GM18505 (cell line): Measurements from ENCODE around the gene EN1.

ENCODE experiments used
- ATAC-seq: cut with Tn5 transposase; IDR thresholded peaks from one replicate; pipeline ENCODE4 v1.9.1; 2021; ENCODE audit not compliant: unreplicated experiment
- POLR2A ChIP-seq: IDR thresholded peaks from 4 replicates; pipeline ENCODE4 v1.6.1; 2011; ENCODE audit warnings: borderline replicate concordance; ENCODE audit not compliant: insufficient read depth, insufficient read length; ENCODE audit errors: extremely low read depth

The EN1 gene

DNA sequence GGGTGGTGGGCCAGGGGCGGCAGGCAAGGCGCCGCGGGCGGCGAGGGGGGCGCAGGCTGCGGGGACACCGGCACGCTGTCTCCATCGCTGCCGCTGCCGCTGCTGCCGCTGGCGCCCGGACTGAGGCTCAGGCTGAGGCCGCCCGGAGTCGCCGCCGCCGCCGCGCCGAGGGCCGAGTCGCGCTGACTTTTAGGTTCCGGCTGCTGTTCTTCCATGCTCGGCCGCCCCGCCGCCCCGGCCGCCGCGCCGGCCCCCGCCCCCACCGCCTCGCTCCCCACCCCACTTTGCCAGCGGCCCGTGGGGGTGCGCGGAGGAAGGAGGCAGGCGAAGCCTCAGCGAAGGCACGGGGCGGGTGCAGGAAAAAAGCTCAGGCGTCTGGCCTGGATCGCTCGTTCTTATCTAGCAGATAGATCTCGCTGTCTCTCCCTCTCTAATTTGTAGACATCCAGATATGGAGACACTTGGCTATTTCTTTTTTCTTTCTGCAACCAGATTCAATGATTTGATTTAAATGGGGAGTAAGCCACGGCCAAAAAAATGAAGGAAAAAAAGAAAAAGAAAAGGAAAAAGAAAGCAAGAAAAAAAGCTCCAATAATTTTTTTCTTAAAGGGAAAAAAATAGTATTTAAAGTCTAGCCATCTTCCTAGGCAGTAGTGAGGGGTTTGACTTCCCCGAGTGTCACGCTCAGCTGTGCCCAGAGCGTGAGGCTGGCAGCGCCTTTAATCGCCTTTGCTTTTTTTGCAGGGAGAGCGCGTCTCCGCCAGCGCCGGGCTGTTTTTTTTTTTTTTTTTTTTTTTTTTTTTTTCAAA is at the start of gene EN1:
TSS of gene EN1 (minus strand) at position 696 of the 809 bp plus-strand sequence. CDS start at position 215, 481 bp downstream.
- TF ChIP-seq POLR2A: no peak
- no peak for ATAC-seq

DNA sequence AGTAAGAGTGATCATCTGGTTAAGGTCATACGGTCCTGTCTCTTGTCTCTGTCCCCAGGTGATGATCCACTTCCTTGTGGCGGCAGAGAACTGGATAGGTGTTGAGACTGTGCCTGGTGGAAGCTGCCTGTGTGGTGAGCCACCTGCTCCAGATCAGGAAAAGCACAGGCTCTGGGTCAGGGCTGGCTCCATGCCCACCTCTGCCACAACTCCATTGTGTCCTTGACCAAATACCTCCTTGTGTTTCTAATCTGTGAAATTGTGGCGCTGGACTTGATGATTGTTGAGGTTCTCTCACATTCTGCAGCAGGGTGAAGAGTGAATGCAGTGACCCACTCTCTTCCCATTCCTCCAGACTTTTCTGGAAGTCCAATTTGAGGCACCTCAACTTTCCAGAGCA is 45.7 kb upstream of the EN1 start:
- TF ChIP-seq POLR2A: no peak
- ATAC-seq: no peak

- no peak for ATAC-seq
- TF ChIP-seq POLR2A: no peak
These were observed 42.5 kb upstream of the EN1 start for GRCh38 chr2:118889995-118890394.

DNA sequence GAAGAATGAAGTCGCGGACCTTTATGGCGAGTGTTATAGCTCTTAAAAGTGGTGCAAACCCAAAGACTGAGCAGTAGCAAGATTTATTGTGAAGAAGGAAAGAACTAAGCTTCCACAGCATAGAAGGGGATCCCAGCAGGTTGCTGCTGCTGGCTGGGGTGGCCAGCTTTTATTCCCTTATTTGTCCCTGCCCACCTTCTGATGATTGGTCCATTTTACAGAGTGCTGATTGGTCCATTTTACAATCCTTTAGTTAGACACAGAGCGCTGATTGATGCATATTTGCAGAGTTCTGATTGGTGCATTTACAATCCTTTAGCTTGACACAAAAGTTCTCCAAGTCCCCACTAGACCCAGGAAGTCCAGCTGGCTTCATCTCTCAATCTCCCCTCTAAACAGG is 36.3 kb upstream of the EN1 start:
- no peak for TF ChIP-seq POLR2A

DNA sequence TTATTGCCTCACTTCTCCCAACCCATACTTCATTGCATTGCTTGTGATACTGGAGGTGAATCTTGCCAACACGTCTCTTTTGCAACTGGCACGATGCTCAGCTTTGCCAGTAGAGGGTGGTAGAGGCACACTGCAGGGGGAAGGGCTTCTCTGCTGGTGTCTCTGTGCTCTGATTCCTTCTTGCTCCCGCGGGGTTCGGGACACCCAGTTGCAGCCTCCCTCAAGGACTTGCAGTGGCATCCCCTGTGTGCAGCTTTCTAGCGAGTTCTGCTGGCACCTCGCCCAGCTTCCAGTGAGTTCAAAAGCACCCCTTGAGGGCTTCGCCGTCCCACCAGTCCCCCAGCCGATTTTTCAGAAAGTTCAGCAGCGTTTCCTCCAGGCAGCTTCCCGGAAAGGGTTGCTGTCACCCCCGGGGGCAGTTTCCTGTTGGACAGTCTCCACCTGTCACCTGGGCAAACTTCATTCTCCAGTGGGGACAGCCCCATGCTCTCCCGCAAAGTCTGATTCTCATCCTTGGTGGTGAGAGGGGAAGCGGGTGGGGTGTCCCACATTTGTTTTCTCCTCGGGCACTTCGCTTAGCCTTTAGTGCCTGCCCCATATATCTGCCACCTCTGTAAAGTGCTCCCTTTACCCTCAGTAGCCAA is 35.4 kb upstream of the EN1 start:
- TF ChIP-seq POLR2A: no peak
- ATAC-seq: peak; percentile 82

More for the DNA sequence above, 36.3 kb upstream of the EN1 start:
- no peak for ATAC-seq

- peak; percentile 82 for ATAC-seq
- no peak for TF ChIP-seq POLR2A
These were observed 34.2 kb upstream of the EN1 start for GRCh38 chr2:118881490-118882129.

DNA sequence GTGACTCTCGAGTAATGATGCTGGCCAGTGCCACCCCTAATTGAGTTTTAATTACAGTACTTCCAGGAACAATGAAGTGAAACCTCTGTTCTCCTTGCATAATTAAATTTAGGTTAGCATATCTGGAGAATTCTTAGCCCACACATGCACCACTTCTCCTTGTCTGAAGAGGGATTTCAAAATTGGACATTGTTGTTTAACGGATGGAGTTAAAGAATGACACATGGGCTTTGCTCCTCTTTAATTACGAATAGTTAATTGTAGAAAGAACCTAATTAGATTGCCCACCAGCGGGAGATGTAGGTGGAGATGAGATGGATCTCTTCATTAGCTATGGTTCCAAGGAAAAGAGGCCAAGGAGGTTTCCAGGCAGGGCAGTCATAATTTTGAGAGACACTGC is 33.1 kb upstream of the EN1 start:
- ATAC-seq: no peak
- no peak for TF ChIP-seq POLR2A

DNA sequence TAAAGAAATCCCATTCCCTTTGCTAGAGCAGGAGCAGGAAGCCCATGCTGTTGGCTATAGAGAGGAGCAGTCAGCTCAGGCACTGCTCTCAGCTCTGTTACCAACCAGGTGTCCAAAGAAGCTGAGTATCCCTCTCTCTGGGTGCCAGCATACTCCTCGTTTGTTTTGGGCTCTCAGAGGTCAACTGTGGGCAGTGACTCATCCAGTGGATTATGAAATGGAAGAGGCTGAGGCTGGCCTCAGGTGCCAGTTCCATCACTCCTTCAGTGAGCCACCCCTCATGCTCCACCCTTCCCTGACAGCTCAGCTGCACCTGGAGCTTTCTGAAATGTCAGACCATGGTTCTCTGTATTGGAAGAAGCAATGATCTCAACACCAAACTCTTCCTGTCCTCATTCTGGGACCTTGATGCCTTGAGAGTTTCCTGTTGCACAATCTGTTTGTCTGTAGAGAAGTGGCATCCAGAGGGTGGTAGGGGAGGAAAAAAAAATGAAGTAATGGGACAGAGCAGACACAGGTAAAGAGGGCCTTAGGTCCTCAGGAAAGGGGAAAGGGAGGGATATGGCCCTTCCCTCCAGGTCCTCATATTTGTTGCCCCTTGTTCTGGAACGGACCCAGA is 31.2 kb upstream of the EN1 start:
- no peak for ATAC-seq
- TF ChIP-seq POLR2A: no peak

DNA sequence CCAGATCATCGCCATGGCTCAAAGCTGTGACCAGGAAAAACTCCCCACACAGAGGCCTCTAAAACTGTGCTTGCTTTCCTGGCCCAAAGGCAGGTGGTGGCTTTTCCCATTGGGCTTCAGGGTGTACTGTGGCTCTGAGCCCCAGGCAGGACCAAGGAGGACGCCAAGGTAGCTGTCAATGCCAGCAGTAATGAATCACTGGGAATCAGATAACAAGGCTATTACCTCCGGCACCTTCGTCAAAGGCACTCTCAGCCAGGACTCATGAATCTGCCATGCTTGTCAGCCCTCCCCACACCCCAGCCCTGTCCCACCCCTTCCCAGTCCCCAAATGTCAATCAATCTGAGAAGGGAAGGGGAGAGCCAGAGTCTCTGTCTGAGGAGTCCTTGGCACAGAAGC is 27.9 kb upstream of the EN1 start:
- no peak for ATAC-seq
- no peak for TF ChIP-seq POLR2A

DNA sequence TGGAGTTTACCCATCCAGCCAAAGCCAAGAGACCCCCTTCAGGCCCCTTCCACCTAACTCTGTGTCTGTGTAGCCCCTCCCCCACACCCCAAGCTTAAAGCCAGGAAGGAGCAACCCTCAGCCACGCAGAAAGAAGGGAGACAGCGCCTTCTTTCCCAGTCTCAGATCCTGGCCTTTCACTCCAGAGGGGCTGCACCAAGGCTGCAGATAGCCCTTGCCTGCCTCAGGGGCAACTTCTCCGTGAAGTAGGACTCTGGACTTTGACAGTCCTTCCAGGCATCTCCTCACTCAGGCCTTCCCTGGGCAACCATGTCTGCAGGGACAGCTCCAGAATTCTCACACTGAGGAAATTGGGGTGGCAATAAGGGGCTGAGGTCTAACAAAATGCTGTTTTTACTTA is 26.9 kb upstream of the EN1 start:
- no peak for ATAC-seq
- no peak for TF ChIP-seq POLR2A

GRCh38 chr2:118865106-118865505 is 17.7 kb upstream of the EN1 start:
- TF ChIP-seq POLR2A: no peak
- ATAC-seq: peak; percentile 91

DNA sequence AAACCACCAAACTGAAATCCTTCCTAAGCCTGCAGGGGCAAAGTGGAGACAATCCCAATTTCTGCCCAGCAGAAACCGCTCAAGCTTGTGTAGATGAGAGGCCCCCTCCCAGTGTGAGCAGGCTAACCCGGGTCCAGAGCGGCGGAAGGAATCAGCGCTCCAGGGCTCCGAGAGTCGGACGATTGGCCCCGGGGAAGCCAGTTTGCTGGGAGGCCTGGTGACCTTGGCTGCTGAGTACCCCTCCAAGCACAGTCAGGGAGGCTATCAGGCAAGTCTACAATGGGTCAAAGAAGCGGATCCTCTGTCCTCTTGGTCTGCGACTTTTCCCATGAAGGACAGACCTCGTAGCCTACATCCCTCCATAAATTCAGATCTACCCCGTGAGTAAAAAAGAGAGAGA is 16.8 kb upstream of the EN1 start:
- no peak for ATAC-seq

DNA sequence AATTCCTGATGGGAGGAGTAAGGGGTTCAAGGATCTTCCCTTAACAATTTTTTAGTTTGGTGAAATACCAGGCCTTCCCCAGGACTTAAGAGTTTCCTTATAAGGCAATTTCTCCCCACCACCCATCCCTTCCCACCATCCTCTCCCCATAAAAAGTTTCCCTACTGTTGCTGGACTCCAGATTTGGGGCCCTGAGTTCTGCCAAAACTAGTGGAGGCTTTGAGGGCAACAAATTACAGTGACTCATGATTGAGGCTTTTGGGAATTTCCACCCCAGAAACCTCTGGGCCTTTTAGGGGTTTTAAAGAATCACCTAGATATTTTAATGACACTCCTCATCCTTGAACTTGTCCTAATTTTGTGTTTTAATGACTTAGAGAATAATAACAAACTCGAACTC is 14.3 kb upstream of the EN1 start:
- no peak for TF ChIP-seq POLR2A
- ATAC-seq: no peak

More for the DNA sequence above, 16.8 kb upstream of the EN1 start:
- no peak for TF ChIP-seq POLR2A
